HFFc6 (cell line): ENCODE data around the gene RCSD1. TPM values are rescaled to one million over a fixed set of nuclear protein-coding genes. Genes with fewer than 3 reads are reported as not detected.
A peak's percentile ranks its signal among the peaks of the same experiment; 100 is the strongest.
"Not testable (repeated sequence)": the region's sequence is repeated elsewhere in the genome, so short reads cannot be mapped to it uniquely, and the experiment has no call there.

ENCODE experiments used
- DNase-seq: peaks from one replicate; pipeline ENCODE4 v3.0.0-alpha.2; 2018
- H3K27ac Mint-ChIP-seq: 2 replicates; pipeline ENCODE4 v1.8.0; 2020; ENCODE audit warnings: mild to moderate bottlenecking, mixed read lengths
- H3K27me3 Mint-ChIP-seq: 2 replicates; pipeline ENCODE4 v1.8.0; 2021; ENCODE audit warnings: mild to moderate bottlenecking, moderate library complexity, mixed read lengths; ENCODE audit not compliant: insufficient read depth
- H3K36me3 Mint-ChIP-seq: 2 replicates; pipeline ENCODE4 v1.8.0; 2021; ENCODE audit warnings: low read depth, mixed read lengths
- H3K4me1 Mint-ChIP-seq: 2 replicates; pipeline ENCODE4 v1.8.0; 2020; ENCODE audit warnings: low read depth, mixed read lengths
- H3K4me3 Mint-ChIP-seq: 2 replicates; pipeline ENCODE4 v1.8.0; 2020; ENCODE audit warnings: mild to moderate bottlenecking, moderate library complexity, mixed read lengths
- H3K9me3 Mint-ChIP-seq: 2 replicates; pipeline ENCODE4 v1.8.0; 2020; ENCODE audit warnings: mild to moderate bottlenecking, mixed read lengths
- CTCF ChIP-seq: fragments of 200-600 bp; sonication (generic); IDR thresholded peaks from 2 replicates; pipeline ENCODE4 v1.5.0; 2021; ENCODE audit warnings: antibody characterized with exemption, mild to moderate bottlenecking
- total RNA-seq, 6 experiments: library from RNA; stranded (reverse); fragmentation: NEBNext Ultra II Directional; extraction: Animal tissue kit (Norgen Biotek cat#: 25700); gene quantifications; 2 replicates in 1 of 6; 3 replicates in 5 of 6; pipeline ENCODE4 v1.2.3, GENCODE V29; 2021

RCSD1 gene
- total RNA-seq, 6 experiments from 2014 or later = not detected

DNA sequence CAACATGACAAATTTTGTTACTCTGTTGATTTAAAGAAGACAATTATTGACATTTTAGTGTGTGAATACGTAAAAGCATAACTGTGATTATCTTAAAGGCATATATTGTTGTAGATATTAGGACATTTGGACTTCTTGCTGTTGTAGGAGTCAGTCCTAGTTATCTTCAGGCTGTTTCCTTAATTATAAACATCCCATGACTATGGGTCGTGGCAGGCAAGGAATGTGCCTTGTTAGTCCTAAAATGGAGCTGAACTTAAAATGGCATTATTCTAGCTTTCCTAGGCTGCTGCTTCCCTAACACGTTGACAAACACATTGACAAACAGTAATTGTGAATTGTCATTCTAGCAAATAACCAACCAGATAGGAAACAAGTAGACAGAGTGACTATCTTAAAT lies 87.3 kb downstream of the RCSD1 start:
- H3K4me1 Mint-ChIP-seq = peaks cover 54% of the 10 kb centered on the region
- DNase-seq = no peak
- TF ChIP-seq CTCF = no peak

DNA sequence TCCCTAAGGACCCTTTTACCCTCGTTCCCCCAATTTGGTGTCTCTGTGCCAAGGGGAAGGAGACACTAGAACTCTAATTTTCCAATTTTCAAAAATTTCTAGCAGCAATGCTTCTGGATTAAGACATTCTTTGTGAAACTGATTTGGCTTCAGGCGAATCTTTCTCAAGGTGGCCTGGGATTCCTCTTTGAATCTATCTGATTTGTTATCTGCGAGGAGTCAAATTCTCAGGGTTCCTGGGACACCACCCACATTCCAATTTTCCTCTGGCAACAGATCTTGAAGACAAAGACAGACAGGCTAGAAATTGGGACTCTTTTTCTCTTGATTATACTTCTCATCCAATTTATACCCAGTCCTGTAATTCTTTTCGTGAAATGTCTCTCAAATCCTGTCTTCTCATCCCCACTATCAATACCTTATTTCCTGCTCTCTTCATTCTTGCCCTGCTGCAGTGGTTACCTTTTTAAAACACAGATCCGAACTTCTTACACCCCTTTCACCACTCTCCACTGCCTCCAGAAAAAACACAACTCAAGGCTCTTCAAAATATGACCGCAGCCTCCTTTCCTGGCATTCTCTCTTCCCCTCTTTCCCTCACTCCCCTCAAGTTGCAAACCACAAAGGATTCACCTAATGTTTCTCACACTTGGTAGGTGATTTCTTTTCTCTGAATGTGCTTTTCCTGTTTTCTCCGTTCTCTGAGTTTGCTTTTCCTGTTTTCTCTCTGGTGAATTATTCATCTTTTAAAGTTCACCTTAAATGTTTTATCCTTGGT lies 89.1 kb downstream of the RCSD1 start:
- Mint-ChIP-seq H3K27me3 (peaks cover 8% of the 10 kb centered on the region), H3K4me3 (no peak overlapping the region), H3K27ac (no peak overlapping the region), H3K9me3 (no peaks in the 10 kb centered on the region), H3K36me3 (peaks cover 3% of the 10 kb centered on the region), H3K4me1 (peaks cover 54% of the 10 kb centered on the region)
- no peak for TF ChIP-seq CTCF
- no peak for DNase-seq

More for the DNA sequence above, 87.3 kb downstream of the RCSD1 start:
- Mint-ChIP-seq H3K36me3 (no peaks in the 10 kb centered on the region), H3K27ac (peak overlapping the region; percentile 29; the same call in 1 of the 2 replicates), H3K27me3 (peaks cover 8% of the 10 kb centered on the region), H3K4me3 (peak overlapping the region; percentile 89; the same call in 1 of the 2 replicates), H3K9me3 (no peaks in the 10 kb centered on the region)

GRCh38 chr1:167719715-167720421 lies 89.8 kb downstream of the RCSD1 start:
- H3K27ac Mint-ChIP-seq, H3K27me3 Mint-ChIP-seq: not testable (repeated sequence)
- H3K4me1 Mint-ChIP-seq = peaks cover 62% of the 10 kb centered on the region

DNA sequence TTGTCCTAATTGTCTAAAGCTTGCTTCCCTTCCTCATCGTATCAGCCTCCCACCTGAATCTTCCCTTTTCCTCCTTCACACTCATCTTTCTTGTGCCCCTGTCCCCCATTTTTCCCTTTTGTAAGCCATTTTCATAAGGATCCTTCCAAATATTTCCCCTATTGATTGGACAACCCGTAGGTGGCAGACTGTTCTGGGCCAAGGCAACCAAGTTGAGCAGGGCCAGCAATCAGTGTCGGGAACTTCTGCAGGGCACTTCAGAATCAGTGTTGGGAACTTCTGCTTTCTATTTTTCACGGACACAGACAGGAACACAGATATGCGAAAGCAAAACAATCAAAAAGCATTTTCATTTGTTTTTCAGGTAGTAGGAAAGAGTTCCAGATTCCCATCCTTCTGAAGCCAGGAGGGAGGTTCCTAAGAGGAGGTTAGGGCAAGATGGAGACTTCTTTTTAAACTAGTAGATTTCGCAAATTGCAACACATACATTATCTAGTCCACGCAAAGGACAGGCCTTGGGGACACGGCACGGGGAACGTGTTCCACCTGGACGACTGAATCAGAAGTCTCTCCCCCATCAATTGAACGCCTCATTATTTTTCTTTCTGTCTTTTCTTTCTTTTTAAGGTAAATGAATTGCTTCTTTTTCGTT lies 91.1 kb downstream of the RCSD1 start:
- Mint-ChIP-seq H3K9me3 (no peaks in the 10 kb centered on the region), H3K27me3 (peaks cover 1% of the 10 kb centered on the region), H3K4me1 (peaks cover 70% of the 10 kb centered on the region), H3K4me3 (peak overlapping the region; percentile 86), H3K27ac (peak overlapping the region; percentile 81), H3K36me3 (peaks cover 18% of the 10 kb centered on the region)
- peak; percentile 70 for TF ChIP-seq CTCF
- peak; percentile 66 for DNase-seq

More at GRCh38 chr1:167719715-167720421, 89.8 kb downstream of the RCSD1 start:
- not testable (repeated sequence) for H3K9me3 Mint-ChIP-seq, DNase-seq, H3K4me3 Mint-ChIP-seq
- H3K36me3 Mint-ChIP-seq = peaks cover 11% of the 10 kb centered on the region

GRCh38 chr1:167721617-167722151 lies 91.7 kb downstream of the RCSD1 start, which contains the start of gene MPZL1:
TSS of gene MPZL1 (plus strand) at chr1:167721982. CDS start at chr1:167722152, 170 bp downstream.
- TF ChIP-seq CTCF = no peak
- no peaks in the 10 kb centered on the region for H3K9me3 Mint-ChIP-seq
- H3K27ac Mint-ChIP-seq = peak within 1 kb of the TSS; percentile 81
- H3K36me3 Mint-ChIP-seq = peaks cover 20% of the 10 kb centered on the region
- peak within 1 kb of the TSS; percentile 86 for H3K4me3 Mint-ChIP-seq
- peak; percentile 92 for DNase-seq
- H3K27me3 Mint-ChIP-seq = peaks cover 1% of the 10 kb centered on the region
- H3K4me1 Mint-ChIP-seq = peaks cover 75% of the 10 kb centered on the region
